ENCODE data around the gene AK2.
"Not testable (repeated sequence)": the region's sequence is repeated elsewhere in the genome, so short reads cannot be mapped to it uniquely, and the experiment has no call there.

Gene AK2

DNA sequence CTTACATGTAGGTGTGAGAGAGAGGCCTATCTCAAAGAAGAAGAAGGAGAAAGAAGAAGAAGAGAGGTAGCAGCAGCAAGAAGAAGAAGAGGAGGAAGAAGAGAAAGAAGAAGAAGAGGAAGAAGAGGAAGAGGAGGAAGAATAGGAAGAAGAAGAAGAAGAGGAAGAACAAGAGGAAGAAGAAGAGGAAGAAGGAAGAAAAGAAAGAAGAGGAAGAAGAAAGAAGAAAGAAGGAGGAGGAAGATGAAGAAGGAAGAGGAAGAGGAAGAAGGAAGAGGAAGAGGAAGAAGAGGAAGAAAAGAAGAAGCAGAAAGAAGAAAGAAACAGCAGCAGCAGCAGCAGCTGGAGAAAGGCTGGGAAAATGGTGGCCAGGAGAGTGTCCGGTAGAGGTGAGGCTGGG lies 33.9 kb upstream of the AK2 start:
- Histone ChIP-seq H3K27me3 (replicated peaks; ENCODE audit: control insufficient read depth, insufficient read depth, low read length) (no peaks in the 10 kb centered on the region), H3K9me3 (ENCODE audit: control insufficient read depth, low read length) (peaks cover 3% of the 10 kb centered on the region), H3K36me3 (ENCODE audit: control insufficient read depth, insufficient read depth, low read length, severe bottlenecking) (no peaks in the 10 kb centered on the region), H3K9ac (ENCODE audit: low read length) (no peak overlapping the region), H3K4me1 (ENCODE audit: control insufficient read depth, insufficient read depth, low read length) (peaks cover 10% of the 10 kb centered on the region), H3K4me3 (ENCODE audit: low read length) (no peak overlapping the region)
- DNase-seq (ENCODE audit: low read depth): no peak

DNA sequence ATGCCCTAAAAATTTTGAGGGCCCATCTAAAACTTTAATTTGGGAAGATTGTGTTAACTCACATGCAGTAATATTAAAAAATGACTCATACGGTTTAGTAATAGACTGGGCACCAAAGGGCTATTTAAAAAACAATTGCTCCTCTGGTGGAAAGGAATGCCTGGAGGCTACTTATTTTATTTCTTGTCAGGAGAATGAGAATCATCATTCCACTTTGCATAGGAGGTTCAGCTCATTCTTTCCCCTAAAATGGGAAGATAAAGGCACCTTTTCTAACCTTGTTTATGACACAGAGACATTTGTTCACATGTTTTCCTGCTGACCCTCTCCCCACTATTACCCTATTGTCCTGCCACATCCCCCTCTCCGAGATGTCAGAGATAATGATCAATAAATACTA lies 31.4 kb upstream of the AK2 start:
- H3K9ac ChIP-seq (ENCODE audit: low read length); H3K36me3 ChIP-seq (ENCODE audit: control insufficient read depth, insufficient read depth, low read length, severe bottlenecking); H3K27me3 ChIP-seq (replicated peaks; ENCODE audit: control insufficient read depth, insufficient read depth, low read length); H3K4me3 ChIP-seq (ENCODE audit: low read length); DNase-seq (ENCODE audit: low read depth): not testable (repeated sequence)
- Histone ChIP-seq H3K4me1 (ENCODE audit: control insufficient read depth, insufficient read depth, low read length) (peaks cover 10% of the 10 kb centered on the region), H3K9me3 (ENCODE audit: control insufficient read depth, low read length) (peaks cover 27% of the 10 kb centered on the region)

DNA sequence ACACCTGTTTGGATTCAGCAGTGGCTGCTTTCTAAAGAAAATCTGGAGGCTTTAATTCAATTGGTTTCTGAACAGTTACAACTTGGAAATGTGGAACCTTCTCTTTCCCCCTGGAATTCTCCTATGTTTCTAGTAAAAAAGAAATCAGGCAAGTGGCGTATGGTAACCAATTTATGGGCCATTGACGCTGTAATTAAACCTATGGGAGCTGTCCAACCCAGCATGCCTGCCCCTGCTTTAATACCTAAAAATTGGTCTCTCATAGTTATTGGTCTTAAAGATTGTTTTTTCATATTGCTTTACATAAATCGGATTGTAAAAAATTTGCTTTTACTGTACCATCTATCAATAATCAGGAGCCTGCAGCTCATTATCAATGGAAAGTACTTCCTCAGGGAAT lies 29.8 kb upstream of the AK2 start:
- H3K9ac ChIP-seq (ENCODE audit: low read length); H3K36me3 ChIP-seq (ENCODE audit: control insufficient read depth, insufficient read depth, low read length, severe bottlenecking); H3K4me3 ChIP-seq (ENCODE audit: low read length); H3K27me3 ChIP-seq (replicated peaks; ENCODE audit: control insufficient read depth, insufficient read depth, low read length); DNase-seq (ENCODE audit: low read depth); H3K4me1 ChIP-seq (ENCODE audit: control insufficient read depth, insufficient read depth, low read length): not testable (repeated sequence)
- H3K9me3 ChIP-seq (ENCODE audit: control insufficient read depth, low read length): peaks cover 36% of the 10 kb centered on the region

DNA sequence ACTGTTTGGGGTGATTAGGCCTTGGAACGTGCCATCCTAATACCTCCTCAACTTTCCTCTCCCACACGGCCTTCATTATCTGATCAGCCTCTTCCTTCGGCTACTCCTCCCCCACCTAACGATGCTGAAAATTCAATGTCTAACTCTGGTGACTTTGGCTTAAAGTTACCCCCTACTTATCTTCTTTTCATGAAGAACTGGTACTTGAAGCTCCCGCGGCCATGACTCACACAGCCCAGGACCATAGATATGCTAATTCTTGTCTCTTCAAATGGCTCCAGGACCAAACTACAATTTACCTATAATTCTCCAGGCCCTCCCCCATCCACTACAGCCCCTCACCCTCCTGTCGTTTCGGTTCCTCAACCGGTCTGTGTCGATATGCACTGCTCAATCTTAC lies 28.6 kb upstream of the AK2 start:
- Histone ChIP-seq H3K4me1 (ENCODE audit: control insufficient read depth, insufficient read depth, low read length) (peaks cover 14% of the 10 kb centered on the region), H3K4me3 (ENCODE audit: low read length) (no peak overlapping the region), H3K9me3 (ENCODE audit: control insufficient read depth, low read length) (peaks cover 36% of the 10 kb centered on the region), H3K9ac (ENCODE audit: low read length) (no peak overlapping the region), H3K27me3 (replicated peaks; ENCODE audit: control insufficient read depth, insufficient read depth, low read length) (no peaks in the 10 kb centered on the region), H3K36me3 (ENCODE audit: control insufficient read depth, insufficient read depth, low read length, severe bottlenecking) (no peaks in the 10 kb centered on the region)
- DNase-seq (ENCODE audit: low read depth): no peak

DNA sequence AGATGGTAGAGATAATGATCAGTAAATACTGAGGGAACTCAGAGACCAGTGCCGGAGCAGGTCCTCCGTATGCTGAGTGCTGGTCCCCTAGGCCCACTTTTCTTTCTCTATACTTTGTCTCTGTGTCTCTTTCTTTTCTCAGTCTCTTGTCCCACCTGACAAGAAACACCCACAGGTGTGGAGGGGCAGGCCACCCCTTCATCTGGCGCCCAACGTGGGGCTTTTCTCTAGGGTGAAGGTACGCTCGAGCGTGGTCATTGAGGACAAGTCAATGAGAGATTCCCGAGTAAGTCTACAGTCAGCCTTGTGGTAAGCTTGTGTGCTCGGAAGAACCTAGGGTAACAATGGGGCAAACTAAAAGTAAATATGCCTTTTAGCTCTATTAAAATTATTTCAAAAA lies 27.6 kb upstream of the AK2 start:
- peaks cover 18% of the 10 kb centered on the region for H3K4me1 ChIP-seq (ENCODE audit: control insufficient read depth, insufficient read depth, low read length)
- not testable (repeated sequence) for H3K9ac ChIP-seq (ENCODE audit: low read length); H3K27me3 ChIP-seq (replicated peaks; ENCODE audit: control insufficient read depth, insufficient read depth, low read length); DNase-seq (ENCODE audit: low read depth); H3K36me3 ChIP-seq (ENCODE audit: control insufficient read depth, insufficient read depth, low read length, severe bottlenecking); H3K4me3 ChIP-seq (ENCODE audit: low read length)
- H3K9me3 ChIP-seq (ENCODE audit: control insufficient read depth, low read length): peaks cover 36% of the 10 kb centered on the region

DNA sequence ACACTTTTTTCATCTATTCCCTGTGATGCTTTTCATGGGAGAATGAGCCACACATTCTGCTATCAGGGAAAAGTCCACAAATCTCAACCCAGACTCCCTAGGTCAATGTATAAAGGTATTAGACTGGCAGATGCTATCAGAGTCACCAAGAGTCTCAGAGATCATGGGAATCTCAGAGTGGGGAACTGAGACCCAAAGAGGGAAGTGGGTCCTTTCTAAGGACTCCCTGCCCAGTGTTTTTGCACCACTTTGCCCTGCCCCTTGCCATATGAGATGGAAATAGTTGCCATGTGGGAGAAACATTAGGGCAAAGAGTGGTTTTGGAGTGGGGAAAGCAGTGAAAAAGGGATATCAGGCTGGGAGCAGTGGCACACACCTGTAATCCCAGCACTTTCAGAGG lies 25.2 kb upstream of the AK2 start:
- Histone ChIP-seq H3K9ac (ENCODE audit: low read length) (no peak overlapping the region), H3K4me3 (ENCODE audit: low read length) (no peak overlapping the region), H3K27me3 (replicated peaks; ENCODE audit: control insufficient read depth, insufficient read depth, low read length) (peaks cover 4% of the 10 kb centered on the region), H3K36me3 (ENCODE audit: control insufficient read depth, insufficient read depth, low read length, severe bottlenecking) (no peaks in the 10 kb centered on the region), H3K9me3 (ENCODE audit: control insufficient read depth, low read length) (peaks cover 36% of the 10 kb centered on the region), H3K4me1 (ENCODE audit: control insufficient read depth, insufficient read depth, low read length) (peaks cover 12% of the 10 kb centered on the region)
- no peak for DNase-seq (ENCODE audit: low read depth)

DNA sequence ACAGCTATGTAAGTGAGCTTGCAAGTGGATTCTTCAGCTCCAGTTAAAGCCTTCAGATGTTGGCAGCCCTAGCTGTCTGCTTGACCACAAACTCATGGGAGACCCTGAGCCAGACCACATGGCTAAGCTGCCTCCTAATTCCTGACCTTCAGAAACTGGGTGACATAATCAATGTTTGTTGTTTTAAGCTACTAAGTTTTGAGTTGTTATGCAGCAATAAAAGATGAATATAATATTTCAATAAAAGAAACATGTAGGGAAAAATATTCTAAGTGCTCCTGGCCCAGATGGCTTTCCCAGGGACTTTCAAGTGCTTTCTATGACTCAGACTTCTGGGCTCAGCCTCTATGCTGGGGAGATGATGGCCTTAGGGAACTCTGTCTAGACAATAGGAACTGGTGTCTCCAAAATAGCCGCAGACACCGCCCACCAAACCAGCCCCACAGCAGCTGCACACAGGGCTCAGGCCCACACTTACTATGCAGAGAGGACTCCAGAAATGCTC lies 23.9 kb upstream of the AK2 start:
- peaks cover 4% of the 10 kb centered on the region for H3K27me3 ChIP-seq (replicated peaks; ENCODE audit: control insufficient read depth, insufficient read depth, low read length)
- no peak overlapping the region for H3K4me3 ChIP-seq (ENCODE audit: low read length)
- peaks cover 32% of the 10 kb centered on the region for H3K9me3 ChIP-seq (ENCODE audit: control insufficient read depth, low read length)
- H3K4me1 ChIP-seq (ENCODE audit: control insufficient read depth, insufficient read depth, low read length): peaks cover 20% of the 10 kb centered on the region
- peak; percentile 94 for DNase-seq (ENCODE audit: low read depth)
- H3K9ac ChIP-seq (ENCODE audit: low read length): no peak overlapping the region
- H3K36me3 ChIP-seq (ENCODE audit: control insufficient read depth, insufficient read depth, low read length, severe bottlenecking): no peaks in the 10 kb centered on the region

DNA sequence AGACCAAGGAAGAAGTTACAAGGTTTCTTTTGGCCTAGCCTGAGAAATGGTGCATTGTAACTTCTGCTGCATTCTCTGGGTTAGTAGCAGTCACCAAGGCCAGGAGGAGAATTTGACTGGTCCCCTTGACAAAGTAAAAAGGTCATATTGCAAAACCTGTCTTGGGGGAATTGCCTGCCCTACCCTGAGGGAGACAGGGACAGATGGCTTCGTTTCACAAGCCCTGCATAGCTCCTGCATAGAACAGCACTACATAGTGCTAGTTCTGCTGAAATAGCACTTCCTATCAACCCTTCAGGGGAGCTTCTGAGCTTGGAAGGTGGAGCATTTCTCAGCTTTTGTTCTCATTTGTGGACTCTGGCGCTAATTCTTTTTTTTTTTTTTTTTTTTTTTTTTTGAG lies 20.4 kb upstream of the AK2 start:
- DNase-seq (ENCODE audit: low read depth): no peak
- Histone ChIP-seq H3K9me3 (ENCODE audit: control insufficient read depth, low read length) (no peaks in the 10 kb centered on the region), H3K9ac (ENCODE audit: low read length) (no peak overlapping the region), H3K4me3 (ENCODE audit: low read length) (no peak overlapping the region), H3K27me3 (replicated peaks; ENCODE audit: control insufficient read depth, insufficient read depth, low read length) (peaks cover 4% of the 10 kb centered on the region), H3K36me3 (ENCODE audit: control insufficient read depth, insufficient read depth, low read length, severe bottlenecking) (no peaks in the 10 kb centered on the region), H3K4me1 (ENCODE audit: control insufficient read depth, insufficient read depth, low read length) (peaks cover 28% of the 10 kb centered on the region)

DNA sequence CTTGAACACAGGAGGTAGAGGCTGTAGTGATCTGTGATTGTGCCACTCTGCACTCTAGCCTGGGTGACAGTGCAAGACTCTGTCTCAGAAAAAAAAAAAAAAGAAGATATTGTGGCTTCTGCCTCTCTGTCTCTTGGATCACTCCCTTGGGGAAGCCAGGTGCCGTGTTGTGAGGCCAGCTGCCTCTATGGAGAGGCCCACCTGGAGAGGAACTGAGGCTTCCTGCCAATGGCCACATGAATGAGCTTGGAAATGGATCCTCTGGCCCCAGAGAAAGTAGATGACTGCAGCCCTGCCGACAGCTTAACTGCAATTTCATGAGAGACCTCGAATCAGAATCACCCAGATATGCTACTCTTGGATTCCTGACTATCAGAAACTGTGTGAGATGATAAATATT lies 19.7 kb upstream of the AK2 start:
- Histone ChIP-seq H3K4me3 (ENCODE audit: low read length) (no peak overlapping the region), H3K27me3 (replicated peaks; ENCODE audit: control insufficient read depth, insufficient read depth, low read length) (peaks cover 4% of the 10 kb centered on the region), H3K36me3 (ENCODE audit: control insufficient read depth, insufficient read depth, low read length, severe bottlenecking) (no peaks in the 10 kb centered on the region), H3K4me1 (ENCODE audit: control insufficient read depth, insufficient read depth, low read length) (peaks cover 28% of the 10 kb centered on the region), H3K9ac (ENCODE audit: low read length) (no peak overlapping the region), H3K9me3 (ENCODE audit: control insufficient read depth, low read length) (no peaks in the 10 kb centered on the region)
- no peak for DNase-seq (ENCODE audit: low read depth)

DNA sequence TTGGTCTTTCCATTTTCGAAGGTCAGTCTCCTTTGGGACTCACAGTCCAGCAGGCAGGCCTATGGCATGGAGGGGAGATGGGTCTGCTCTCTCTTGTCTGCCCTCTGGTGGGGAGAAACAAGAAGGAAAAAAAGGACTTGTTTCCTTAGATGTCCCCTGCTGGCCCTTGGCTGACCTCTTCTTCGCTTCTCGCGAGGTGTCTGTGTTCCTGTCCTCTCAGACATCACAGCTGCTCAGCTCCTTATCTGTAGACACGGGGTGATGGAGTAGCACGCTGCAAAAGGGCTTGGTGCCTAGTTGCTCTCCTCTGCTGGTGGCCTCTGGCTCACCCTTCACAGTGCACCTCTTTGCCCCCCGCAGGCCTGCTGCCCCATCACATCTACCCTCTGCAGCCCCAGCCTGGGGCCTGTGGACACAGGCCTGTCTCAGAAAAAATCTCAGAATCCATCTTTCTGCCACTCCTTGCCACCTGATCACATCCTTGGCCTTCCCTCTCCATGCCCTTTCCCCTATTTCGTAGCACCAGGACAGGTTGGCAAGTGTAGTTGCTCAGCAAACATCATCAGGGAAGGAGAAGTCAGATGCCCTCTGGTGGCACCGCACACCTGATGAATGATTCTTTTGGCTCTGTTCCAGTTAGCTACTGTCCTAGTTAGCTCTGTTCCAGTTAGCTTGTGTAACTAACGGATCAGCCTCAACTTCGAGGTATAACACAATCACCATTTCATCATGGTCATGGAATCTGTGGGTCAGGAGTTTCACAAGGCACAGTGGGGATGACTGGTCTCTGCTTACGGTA lies 18.7 kb upstream of the AK2 start:
- peaks cover 25% of the 10 kb centered on the region for H3K4me1 ChIP-seq (ENCODE audit: control insufficient read depth, insufficient read depth, low read length)
- no peak overlapping the region for H3K4me3 ChIP-seq (ENCODE audit: low read length)
- DNase-seq (ENCODE audit: low read depth): peak; percentile 86
- H3K27me3 ChIP-seq (replicated peaks; ENCODE audit: control insufficient read depth, insufficient read depth, low read length): peaks cover 4% of the 10 kb centered on the region
- no peaks in the 10 kb centered on the region for H3K36me3 ChIP-seq (ENCODE audit: control insufficient read depth, insufficient read depth, low read length, severe bottlenecking)
- H3K9ac ChIP-seq (ENCODE audit: low read length): no peak overlapping the region
- no peaks in the 10 kb centered on the region for H3K9me3 ChIP-seq (ENCODE audit: control insufficient read depth, low read length)

DNA sequence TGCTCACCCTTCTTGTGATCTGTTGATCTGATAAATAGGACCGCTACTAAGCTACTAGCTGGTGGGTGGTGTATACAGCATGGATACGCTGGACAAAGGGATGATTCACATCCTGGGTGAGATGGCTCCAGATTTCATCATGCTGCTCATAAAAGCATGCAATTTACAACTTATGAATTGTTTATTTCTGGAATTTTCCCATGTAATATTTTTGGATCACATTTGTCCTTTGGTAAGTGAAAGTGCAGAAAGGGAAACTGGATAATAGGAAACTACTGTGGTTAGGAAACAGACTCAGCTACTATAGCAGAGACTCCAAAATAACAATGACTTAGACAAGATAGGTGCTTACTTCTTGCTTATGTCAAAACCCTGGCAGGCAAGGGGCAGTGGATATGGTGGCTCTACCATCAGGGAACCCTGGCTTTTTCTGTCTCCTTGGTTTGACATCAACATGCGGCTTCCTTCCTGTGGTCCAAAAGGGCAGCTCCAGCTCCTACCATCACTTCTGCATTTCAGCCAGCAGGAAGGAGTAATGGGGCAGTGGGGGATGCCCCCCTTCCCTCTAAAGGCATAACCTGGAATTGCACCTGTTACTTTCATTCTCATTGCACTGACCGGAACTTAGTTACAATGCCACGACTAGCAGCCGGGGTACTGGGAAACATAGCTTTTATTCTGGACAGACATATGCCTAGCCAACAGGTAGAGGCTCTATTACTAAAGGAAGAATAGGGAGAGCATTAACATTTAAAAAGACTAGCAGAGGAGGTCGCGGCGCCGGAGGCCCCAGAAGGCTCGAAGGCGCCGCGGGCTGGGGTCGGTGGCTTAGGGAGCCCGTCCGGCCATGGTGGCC lies 13.8 kb upstream of the AK2 start:
- Histone ChIP-seq H3K4me3 (ENCODE audit: low read length) (peak overlapping the region; percentile 33), H3K36me3 (ENCODE audit: control insufficient read depth, insufficient read depth, low read length, severe bottlenecking) (no peaks in the 10 kb centered on the region), H3K27me3 (replicated peaks; ENCODE audit: control insufficient read depth, insufficient read depth, low read length) (no peaks in the 10 kb centered on the region), H3K9me3 (ENCODE audit: control insufficient read depth, low read length) (no peaks in the 10 kb centered on the region), H3K9ac (ENCODE audit: low read length) (no peak overlapping the region), H3K4me1 (ENCODE audit: control insufficient read depth, insufficient read depth, low read length) (peaks cover 26% of the 10 kb centered on the region)
- peak; percentile 77 for DNase-seq (ENCODE audit: low read depth)
